G401 (cell line): ENCODE data around the gene MX2. TPM values are rescaled to one million over a fixed set of nuclear protein-coding genes. Genes with fewer than 3 reads are reported as not detected.

Experiments
- DNase-seq: peaks from one replicate; pipeline ENCODE4 v3.0.0-alpha.2; 2015; ENCODE audit warnings: low spot score
- in situ Hi-C: cut with HindIII; loops from 2 replicates; pipeline ENCODE4 v1.10.0; 2016; ENCODE audit warnings: low sequenced_read_pairs, mixed read lengths
- total RNA-seq: library from RNA; depleted of rRNA; stranded (reverse); fragments of >200 nt; shearing (Covaris generic); gene quantifications from 2 replicates; pipeline ENCODE4 v1.2.3, GENCODE V29; 2014

The MX2 gene
- total RNA-seq, 1 experiment from 2014 or later = not detected

DNA sequence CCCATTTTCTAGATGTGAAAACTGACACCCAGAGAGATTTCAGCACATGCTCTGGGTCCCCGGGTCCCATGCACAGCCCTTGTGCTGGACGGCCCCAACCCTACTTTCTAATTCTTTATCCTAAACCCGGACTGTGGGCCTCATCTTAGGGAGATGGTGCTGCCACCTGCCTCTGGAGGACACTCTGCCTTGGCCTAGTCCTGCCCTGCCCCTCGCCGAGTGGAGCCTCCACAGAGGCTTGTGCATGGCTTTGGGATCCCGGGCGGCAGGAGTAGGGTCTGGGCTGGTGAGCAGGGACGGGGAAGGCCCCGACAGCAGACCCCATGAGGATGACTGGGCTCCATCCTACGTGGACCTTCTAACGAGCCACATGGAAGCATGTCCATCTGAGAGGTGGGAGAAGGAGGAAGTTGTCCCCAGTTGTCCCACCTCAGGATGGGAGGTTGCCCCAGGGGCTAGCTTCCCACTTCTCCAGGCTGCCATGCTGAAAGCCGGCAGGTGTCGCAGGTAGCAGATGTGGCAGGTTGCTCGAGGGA is 12.4 kb downstream of the MX2 start:
- in situ Hi-C loops = no loop called here
- DNase-seq = no peak

DNA sequence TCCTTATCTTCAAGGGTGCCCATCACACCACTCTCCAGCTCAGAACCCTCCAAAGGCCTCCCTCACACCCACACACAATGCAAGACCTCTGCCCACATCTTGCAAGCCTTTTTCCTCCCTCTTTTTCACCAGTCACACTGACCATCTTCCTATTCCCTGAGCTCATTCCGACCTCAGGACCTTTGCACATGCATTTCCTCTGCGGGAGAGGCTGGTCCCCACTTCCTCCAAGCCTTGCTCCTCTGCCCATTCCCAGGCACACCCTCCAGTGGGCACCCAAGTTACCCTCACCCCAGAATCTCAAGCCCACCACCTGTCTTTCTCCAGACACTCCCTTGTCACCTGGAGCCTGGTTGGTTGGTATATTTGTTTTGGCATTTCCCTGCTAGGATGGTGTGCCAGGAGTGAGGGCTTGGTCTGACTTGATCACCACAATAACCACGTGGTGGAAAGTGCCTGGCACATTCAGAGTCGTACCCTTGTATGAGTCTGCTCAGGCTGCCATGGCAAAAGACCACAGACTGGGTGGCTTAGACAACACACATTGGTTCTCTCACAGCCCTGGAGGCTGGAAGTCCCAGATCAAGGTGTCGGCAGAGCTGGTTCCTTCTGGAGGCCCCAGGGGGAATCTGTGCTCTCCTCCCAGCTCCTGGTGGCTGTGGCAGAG is 13.2 kb downstream of the MX2 start:
- DNase-seq = no peak
- in situ Hi-C loops = no loop called here

- in situ Hi-C loops = no loop called here
- no peak for DNase-seq
Measured at GRCh38 chr21:41375875-41376274, 14.0 kb downstream of the MX2 start.

DNA sequence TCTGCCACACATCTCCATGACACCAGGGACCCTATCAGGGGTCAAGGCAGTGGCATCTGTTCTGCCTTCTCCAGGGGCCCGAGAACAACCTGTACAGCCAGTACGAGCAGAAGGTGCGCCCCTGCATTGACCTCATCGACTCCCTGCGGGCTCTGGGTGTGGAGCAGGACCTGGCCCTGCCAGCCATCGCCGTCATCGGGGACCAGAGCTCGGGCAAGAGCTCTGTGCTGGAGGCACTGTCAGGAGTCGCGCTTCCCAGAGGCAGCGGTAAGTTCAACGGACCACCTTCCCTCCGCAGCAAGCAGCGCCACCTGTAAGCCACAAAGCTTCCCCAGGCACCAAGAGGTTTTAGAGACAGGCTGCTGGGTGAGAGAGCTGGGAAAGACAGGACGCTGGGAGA is 15.9 kb downstream of the MX2 start:
- in situ Hi-C loops = no loop called here
- DNase-seq = no peak

- in situ Hi-C loops = no loop called here
Measured at GRCh38 chr21:41378849-41379248, 17.0 kb downstream of the MX2 start.

DNA sequence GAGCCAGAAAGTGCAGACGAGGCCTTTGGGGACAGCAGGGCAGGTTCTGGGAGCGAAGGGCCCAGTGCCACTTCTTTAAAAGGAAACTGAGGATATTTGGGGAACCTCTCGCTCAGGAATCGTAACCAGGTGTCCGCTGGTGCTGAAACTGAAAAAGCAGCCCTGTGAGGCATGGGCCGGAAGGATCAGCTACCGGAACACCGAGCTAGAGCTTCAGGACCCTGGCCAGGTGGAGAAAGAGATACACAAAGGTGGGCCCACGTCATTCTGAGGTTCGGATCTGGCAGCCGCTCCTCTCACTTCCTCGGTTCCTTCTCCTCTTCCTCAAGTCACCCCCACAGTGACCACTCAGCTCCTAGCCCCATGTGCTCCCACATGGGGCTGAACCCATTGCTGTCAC is 18.1 kb downstream of the MX2 start:
- DNase-seq = no peak
- in situ Hi-C loops = no loop called here

More at GRCh38 chr21:41378849-41379248, 17.0 kb downstream of the MX2 start:
- no peak for DNase-seq

DNA sequence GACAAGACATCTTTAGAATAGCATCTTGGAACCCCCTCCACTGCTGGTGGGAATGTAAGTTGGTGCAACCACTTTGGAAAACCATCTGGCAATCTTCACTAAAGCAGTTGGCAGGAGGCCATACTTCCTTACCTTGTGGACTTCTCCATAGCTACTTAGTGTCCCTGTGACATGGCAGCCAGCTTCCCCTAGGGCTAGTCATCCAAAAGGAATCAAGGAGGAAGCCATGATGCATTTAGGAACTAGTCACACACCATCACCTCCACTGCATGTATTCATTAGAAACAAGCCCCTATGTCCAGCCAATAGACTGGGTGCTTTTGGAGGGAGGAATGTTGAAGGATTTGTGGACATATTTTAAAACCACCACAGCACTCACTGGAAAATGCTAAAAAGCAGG is 19.9 kb downstream of the MX2 start:
- DNase-seq = no peak
- in situ Hi-C loops = no loop called here

- in situ Hi-C loops = no loop called here
- no peak for DNase-seq
Measured at GRCh38 chr21:41387042-41387819, 25.4 kb downstream of the MX2 start.

DNA sequence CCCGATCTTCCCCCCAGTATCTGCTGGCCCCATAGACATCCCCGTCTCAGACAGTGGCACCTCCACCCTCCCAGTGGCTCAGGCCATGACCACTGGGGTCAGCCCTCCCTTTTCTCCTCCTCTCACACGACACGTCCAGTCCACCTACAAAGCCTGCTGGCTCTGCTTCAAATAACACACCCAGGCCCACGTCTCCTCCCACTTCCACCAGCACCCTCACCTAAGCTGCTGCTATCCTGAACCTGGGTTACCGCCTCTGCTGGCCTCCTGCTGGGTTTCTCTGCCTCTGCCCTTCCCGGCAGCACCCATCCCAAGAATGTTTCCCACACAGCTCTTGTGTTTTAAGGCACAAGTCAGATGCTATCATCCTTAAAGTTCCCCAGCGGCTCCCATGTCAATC is 26.0 kb downstream of the MX2 start:
- no peak for DNase-seq
- in situ Hi-C loops = no loop called here

GRCh38 chr21:41388259-41388658 is 26.4 kb downstream of the MX2 start:
- in situ Hi-C loops = no loop called here
- no peak for DNase-seq

DNA sequence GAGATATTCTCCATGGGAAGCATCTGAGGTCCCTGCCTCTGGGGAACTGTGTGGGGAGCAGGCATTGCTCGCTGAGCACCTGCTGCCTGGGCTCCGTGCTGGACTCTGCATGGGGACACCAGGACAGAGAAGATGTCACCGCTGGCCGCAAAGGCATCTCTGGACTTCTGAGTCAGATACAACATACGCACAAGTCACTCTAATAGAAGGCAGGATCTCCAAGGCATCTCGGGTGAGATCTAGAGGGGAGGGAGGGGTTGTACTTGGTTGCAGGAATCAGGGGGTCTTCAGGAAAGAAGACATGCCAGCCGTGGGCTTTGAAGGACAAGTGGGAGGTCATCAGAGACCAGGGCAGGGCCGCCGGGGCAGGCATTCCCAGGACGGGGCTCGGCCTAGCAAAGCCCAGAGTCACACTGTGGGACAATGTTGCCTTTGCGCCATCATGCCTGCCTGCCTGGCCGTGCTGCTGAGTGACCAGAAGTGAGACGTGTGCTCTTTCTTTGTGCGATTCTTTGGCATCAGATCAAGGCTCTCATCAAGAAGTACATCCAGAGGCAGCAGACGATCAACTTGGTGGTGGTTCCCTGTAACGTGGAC is 28.3 kb downstream of the MX2 start:
- in situ Hi-C loops = no loop called here
- DNase-seq = no peak

GRCh38 chr21:41393876-41394465 is 32.1 kb downstream of the MX2 start:
- in situ Hi-C loops = no loop called here
- no peak for DNase-seq

GRCh38 chr21:41396558-41397075 is 34.8 kb downstream of the MX2 start:
- DNase-seq = no peak
- in situ Hi-C loops = no loop called here

DNA sequence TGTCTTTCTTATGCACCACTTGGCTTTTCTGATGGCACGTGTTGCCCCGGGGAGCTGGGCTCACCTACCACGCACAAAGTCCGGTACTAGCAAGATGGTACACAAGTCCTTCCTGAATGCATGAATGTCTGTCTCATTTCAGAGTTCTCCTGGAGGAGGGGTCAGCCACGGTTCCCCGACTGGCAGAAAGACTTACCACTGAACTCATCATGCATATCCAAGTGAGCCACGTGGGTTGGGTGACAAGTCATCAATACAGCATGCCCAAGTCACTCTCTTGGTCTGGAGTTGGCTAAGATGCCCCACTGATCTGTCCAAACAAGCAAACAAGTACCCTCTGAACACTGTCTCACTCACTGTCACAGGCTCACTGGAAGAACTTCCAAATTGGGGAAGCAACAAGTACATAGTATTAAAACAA is 35.7 kb downstream of the MX2 start:
- in situ Hi-C loops = no loop called here
- no peak for DNase-seq

DNA sequence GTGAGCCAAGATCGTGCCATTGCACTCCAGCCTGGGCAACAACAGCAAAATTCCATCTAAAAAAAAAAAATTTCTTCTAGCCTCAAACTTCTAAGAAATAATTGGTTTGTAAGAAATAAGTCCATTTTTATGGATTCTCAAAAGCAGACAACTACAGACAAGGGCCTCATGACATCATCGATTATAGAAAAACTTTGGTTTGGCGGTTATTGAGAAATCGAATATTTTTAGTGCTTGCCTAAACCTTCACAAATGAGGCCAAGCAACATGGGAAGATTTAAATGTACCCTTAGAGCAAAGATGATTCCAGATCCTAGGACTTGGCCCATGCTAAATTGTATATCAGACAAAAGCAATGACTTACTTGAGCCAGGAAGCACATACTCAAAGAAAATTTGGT is 36.4 kb downstream of the MX2 start:
- no peak for DNase-seq
- in situ Hi-C loops = no loop called here

GRCh38 chr21:41398831-41399230 is 37.0 kb downstream of the MX2 start:
- DNase-seq = no peak
- in situ Hi-C loops = no loop called here

- in situ Hi-C loops = no loop called here
- no peak for DNase-seq
Measured at GRCh38 chr21:41399246-41399800, 37.5 kb downstream of the MX2 start.

- in situ Hi-C loops = no loop called here
Measured at GRCh38 chr21:41402231-41402630, 40.4 kb downstream of the MX2 start.

DNA sequence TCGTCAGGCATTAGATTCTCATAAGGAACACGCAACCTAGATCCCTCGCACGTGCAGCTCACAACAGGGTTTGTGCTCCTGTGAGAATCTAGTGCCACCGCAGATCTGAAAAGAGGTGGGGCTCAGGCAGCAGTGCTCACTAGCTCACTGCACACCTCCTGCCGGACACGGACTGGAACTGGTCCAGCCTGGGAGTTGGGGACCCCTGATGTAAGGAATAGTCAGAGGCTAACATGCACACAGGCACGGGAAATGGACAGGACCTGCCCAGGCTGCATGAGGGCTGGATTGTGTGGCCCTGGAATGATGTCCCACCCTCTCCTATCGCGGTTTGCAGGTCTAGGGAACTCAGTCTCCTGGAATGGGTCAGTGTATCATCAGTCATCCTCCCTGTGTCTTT is 41.0 kb downstream of the MX2 start:
- DNase-seq = no peak
- in situ Hi-C loops = no loop called here

More at GRCh38 chr21:41402231-41402630, 40.4 kb downstream of the MX2 start:
- DNase-seq = no peak
